GM18867 (cell line): ENCODE data around the gene TMEM51.

Source experiments
- ATAC-seq: cut with Tn5 transposase; IDR thresholded peaks from one replicate; pipeline ENCODE4 v1.9.1; 2021; ENCODE audit warnings: mild to moderate bottlenecking, moderate library complexity; ENCODE audit not compliant: unreplicated experiment

Gene TMEM51, protein sequence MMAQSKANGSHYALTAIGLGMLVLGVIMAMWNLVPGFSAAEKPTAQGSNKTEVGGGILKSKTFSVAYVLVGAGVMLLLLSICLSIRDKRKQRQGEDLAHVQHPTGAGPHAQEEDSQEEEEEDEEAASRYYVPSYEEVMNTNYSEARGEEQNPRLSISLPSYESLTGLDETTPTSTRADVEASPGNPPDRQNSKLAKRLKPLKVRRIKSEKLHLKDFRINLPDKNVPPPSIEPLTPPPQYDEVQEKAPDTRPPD

DNA sequence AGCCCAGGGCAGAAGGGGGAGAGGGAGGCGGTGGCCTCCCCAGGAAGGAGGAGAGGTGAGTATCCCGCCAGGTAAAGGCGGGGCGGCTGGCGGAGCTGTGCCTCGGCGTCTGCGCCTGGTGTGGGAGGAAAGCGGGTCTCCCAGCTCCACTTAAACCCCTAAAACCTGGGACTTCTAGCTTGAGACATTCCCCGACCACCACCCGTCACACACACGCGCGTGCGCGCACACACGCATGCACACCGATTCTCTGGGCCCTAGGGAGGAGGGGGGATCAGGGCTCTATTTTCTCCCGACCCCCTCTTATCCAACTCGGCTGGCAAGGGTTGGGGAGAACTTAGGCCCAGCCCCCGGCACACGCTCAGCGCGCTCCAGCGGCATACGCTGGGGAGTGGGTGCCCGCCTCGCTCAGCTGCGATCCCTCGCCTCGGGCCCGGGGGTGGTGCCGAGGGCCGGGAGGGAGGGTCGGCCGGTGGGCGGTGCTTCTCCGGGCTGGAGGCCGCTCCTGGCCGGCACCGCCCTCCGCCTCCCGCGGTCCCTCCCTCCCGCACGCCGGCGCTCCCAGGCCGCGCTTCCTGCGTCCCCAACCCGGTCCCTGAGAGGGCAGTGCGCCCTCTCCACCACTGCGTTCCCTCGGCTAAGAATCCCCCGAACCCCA, at the start of gene TMEM51:
Gene TMEM51 (plus strand): TSS at position 564 of the 658 bp plus-strand sequence. CDS start 61,341 bp downstream, outside the sequence.
- no peak for ATAC-seq

DNA sequence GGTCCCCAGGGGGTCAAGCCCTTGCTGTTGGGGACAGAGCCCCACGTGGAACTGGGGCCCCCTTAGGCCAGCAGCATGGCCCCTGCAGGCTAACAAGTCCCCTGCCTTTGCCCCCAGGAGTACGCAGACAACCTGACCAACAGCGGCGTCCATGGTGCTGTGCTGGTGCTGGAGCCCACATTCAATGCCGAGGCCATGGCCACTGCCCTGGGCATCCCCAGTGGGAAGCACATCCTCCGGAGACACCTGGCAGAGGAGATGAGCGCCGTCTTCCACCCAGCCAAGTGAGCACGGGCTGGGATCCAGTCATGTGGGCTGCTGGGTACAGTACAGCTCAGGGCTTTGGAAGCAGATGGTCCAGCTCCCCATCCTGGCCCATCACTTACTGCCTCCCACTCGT, 49.6 kb upstream of the TMEM51 start:
- no peak for ATAC-seq

DNA sequence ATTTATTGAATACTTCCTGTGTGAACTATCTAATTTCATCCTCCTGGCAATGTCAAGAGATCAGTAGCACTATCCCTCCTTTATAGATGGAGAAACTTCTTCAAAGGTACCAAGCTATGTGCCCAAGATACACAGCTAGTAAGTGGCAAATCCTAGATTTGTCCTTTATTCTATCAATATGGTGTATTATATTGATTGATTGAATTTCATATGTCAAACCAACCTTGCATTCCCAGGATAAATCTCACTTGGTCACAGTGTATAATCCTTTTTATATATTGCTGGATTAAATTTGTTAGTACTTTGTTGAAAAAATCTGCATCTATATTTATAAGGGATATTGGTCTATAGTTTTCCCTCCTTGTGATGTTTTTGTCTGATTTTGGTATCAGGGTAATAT, 48.8 kb upstream of the TMEM51 start:
- no peak for ATAC-seq

- ATAC-seq, result no peak
These were observed 46.9 kb upstream of the TMEM51 start for GRCh38 chr1:15106608-15107007.

DNA sequence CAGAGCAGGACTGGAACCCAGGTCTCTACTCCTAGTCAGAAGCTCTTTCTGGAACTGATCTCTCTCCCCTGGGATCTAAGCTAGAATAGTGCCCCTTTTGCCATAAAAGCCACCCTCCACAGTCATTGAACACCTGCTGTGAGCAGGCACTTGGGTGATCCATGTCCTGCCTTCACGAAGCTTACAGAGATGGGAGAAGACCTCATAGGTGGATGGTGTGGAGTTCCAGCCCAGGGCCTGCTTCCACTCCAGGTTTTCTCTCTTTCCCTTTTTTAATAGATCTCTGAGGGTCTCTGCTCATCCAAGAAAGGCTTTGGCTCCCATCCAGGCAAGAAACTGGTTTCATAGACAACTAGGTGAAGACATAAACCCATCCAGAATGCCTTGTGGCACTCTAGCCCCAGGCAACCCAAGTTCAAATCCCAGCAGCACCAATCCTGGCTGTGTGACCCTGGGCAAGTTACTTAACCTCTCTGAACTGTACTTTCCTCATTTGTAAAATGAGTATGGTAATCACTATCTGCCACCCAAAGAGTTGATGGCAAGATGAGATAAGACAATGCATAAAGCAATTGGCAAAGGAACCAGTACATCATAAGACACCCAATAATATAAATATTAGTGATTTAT, 46.4 kb upstream of the TMEM51 start:
- ATAC-seq, result no peak

DNA sequence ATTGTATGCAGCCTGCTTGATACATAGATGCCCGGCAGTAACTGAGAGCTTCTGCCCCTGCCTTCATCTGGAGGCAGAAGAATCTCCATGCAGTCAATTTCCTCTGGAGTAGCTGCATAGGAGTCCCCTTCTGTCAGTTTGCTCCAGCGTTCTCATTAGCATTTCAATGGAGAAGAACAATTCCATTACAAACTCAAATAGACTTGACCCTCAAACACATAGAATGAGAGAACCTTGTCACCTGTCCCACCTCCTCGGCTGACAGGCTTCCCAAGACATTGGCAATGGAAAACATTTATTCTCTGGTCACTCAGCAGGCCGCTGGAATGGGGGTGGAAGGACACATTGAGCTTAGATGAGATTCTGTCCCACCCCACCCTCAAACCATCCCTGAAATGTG, 45.6 kb upstream of the TMEM51 start:
- no peak for ATAC-seq

- no peak for ATAC-seq
These were observed 43.2 kb upstream of the TMEM51 start for GRCh38 chr1:15110128-15110866.

GRCh38 chr1:15110867-15111230, 42.7 kb upstream of the TMEM51 start:
- ATAC-seq, result no peak

DNA sequence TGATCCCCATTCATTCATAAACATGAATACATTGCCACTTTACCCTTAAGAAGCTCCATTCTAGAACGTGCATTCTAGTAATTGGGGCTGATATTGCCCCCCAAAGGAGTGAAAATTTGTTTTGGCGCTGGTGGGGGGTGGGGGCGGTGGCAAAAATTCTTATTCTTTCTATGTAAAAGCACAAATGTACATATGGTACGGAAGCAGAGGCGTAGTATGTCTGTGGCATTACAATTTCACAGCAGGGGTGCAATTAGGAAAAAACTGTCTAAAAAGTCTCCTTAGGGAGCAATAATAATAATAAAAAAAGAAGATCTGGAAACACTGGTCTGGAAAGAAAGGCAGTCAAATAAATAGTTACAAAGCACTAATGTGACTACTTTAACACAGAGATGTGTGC, 40.4 kb upstream of the TMEM51 start:
- no peak for ATAC-seq

GRCh38 chr1:15114884-15115283, 38.7 kb upstream of the TMEM51 start:
- ATAC-seq, result no peak

GRCh38 chr1:15115542-15116330, 37.8 kb upstream of the TMEM51 start:
- ATAC-seq, result no peak

DNA sequence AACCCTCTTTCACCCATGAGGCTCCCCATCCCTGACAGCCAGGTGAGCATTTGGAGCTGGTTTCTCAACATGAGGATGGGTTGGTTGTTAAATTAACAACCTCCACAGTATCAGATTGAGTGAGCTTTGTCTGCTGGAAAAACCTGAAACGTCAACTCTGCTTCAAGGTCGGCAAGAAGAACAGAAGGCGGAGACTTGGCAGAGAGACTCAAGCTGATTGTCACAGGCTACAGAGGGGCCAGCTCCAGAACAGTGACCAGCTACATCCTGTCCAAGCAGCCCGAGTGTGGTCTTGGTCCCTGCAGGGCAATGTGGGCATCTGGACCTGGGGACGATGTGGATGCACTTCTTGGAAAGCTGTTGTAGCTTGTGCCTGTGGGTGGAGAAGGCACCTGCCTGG, 36.6 kb upstream of the TMEM51 start:
- ATAC-seq, result no peak

- ATAC-seq, result no peak
These were observed 35.7 kb upstream of the TMEM51 start for GRCh38 chr1:15117671-15118325.

- no peak for ATAC-seq
These were observed 35.0 kb upstream of the TMEM51 start for GRCh38 chr1:15118579-15118978.

DNA sequence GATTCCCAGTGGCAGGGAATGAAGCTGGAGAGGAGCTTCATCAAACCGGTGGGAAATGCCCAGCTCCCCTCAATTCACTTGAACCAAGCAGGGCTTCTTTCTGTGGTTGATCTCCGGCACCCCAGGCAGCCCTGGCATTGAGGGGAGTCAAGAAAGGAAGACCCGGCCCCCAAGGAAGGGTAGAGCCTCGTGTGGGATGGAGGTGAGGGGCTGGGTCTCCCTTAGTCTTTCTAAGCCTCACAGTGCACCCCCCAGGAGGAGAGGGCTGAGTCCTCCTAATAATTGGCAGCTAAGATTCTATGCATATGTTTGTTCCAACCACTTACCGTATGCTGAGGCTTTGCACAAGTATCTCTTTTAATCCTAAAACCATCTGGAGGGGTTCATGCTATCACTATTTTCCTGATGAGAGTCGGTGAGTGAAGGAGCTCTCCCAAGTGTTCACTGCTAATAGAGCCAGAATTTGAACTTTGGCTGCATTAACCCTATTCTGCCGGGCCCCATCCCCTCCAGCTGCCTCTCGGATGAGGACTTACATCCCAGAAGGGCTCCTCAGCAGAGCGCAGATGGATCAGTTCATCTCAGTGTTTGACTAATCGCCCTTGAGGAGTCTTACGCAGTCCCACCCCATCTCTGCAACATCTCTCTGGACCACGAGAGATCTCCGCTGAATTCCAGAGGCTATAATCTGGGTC, 33.1 kb upstream of the TMEM51 start:
- ATAC-seq, result no peak

GRCh38 chr1:15122331-15122730, 31.2 kb upstream of the TMEM51 start:
- no peak for ATAC-seq

GRCh38 chr1:15123270-15123669, 30.3 kb upstream of the TMEM51 start:
- no peak for ATAC-seq

GRCh38 chr1:15123925-15124324, 29.6 kb upstream of the TMEM51 start:
- ATAC-seq, result no peak

DNA sequence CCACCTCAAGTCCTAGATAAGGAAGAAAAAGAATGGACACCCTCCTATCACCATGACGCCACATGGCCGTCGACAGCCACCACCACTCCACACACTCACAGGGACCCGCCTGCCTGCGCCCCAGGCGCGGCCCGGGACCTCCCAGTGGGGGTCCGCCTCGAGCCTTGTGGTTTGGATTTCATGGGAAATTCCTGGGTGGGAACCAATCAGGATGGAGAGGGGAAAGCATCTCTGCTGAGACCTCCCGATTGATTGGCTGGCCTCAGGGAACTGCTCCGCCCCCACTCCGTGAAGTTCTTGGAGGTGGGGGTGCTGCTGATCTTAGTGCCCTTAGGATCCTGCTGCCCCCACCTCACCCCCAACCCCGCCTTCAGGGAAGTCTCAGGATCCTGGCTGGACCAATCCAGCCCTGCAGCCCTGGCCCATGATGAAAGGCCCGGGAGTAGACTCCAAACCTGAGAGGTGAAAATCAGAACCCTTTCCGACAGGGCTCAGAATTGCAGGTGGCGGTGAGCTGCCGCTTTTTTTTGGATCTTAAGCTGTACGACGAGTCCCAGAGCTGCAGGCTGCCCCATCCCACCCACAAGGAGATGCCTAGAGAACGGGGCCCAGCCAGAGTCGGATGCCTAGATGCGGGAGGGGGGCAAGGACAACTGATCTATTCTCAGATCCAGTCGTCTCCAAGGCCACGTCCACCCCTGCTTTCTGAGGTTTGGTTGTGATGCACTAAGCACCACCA, 29.0 kb upstream of the TMEM51 start:
- no peak for ATAC-seq
